ENCODE measurements around the gene MAPK11. TPM values are rescaled to one million over a fixed set of nuclear protein-coding genes. Genes with fewer than 3 reads are reported as not detected.

The MAPK11 gene
- total RNA-seq, 1 donor from 2014 or later: 33.2 TPM

DNA sequence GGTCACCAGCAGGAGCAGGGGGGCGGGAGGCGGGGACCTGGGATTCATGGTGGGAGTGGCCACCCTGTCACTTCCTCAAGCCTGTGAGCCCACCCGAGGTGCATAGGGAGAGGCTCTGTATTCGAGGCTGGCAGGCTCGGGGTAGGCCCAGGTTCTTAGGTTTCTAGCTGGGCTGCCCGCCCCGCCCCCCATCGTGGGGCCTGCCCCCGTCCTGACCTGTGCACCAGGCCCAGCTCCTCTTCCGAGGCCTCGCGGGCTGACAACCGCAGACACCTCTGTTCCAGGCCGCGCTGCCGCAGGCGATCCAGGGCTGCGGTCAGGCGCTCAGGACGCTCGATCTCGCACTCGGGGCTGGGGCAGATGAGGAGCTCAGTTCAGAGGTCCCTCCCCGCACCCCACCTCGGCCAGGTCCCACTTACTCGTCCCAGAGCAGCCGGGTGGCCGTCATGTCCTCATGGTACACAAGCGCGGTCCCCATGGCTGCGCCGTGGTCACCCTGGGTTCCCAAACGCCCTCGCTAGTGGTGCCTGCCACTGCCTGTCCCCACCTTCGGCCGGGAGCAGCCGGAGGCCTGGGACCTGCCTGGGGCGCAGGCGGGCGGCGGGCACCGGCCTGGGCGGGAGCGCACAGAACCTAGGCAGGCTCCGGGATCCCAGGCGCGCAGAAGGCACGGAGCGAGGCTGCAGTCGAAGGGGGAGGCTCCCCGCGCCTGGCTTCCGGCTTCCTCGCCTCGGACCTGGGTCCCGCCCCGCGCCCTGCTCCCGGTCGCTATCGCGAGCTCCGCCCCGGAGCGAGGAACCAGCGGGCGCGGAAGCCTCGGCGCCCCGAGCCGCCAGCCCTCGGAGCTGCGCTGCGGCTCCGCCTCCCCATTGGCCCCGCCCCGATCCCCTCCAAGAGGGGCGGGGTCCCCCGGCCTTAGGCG, 19.4 kb downstream of the MAPK11 start, which contains the start of gene HDAC10:
Gene HDAC10, minus strand, starts transcription at position 711 of the 922 bp plus-strand sequence. Its CDS starts 233 bp downstream, at position 478.
- intact Hi-C loops (cut with micrococcal nuclease): loop anchor here (1.0 kb wide), 1 partner anchor 19 kb away; the partner anchor contains the start of gene MAPK11

DNA sequence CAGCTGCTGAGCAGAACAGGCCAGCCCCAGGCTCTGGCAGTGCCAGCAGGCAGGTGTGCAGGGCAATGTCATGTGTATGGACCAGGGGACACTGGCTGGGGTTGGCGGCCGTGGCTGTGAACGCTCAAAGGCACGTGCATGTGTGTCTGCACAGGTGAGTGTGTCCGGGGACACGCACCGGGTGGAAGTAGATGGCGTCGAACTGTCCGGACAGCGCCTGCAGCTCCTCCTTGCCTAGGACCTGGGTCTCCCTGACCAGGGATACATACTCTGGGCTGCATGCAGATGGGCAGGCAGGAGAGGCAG, 20.0 kb downstream of the MAPK11 start:
- intact Hi-C loops (cut with micrococcal nuclease): no loop called here

DNA sequence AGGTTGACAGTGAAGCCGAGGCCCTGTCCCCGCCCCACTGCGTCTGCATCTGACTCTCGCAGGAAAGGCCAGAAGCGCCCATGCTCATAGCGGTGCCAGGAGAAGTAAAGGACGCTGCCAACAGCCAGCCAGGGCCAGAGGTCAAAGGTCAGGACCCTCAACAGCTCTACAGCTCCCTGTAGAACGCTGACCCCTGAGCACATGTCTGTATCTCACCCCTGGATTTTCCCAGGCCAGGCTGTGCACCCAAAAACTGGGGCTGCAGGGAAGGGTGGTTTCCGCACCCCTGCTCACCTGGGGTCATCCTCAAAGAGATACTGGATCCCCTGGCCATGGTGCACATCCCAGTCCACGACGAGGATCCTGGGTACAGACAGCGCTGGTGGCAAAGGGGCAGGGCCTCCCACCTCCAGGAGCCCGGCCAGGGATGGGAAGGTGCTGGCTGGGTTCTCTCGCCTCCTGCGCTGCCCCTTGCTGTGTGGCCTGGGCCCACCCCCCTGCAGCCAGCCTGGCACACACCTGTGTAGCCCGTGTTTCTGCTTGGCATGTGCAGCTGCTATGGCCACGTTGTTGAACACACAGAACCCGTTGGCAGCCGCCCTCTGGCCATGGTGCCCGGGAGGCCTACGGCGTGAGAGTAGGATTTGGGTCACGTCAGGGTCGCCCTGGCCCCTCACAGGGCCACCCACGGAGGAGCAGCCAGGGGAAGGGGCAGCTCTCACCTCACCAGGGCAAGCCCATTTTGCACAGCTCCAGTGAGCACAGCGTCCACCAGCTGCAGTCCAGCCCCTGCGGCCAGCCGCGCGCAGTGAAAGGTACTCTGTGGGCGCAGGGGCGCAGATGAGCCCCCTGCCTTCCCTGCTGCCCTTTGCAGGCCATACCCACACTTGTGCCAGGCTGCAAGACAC, 20.6 kb downstream of the MAPK11 start:
- intact Hi-C loops (cut with micrococcal nuclease): no loop called here

DNA sequence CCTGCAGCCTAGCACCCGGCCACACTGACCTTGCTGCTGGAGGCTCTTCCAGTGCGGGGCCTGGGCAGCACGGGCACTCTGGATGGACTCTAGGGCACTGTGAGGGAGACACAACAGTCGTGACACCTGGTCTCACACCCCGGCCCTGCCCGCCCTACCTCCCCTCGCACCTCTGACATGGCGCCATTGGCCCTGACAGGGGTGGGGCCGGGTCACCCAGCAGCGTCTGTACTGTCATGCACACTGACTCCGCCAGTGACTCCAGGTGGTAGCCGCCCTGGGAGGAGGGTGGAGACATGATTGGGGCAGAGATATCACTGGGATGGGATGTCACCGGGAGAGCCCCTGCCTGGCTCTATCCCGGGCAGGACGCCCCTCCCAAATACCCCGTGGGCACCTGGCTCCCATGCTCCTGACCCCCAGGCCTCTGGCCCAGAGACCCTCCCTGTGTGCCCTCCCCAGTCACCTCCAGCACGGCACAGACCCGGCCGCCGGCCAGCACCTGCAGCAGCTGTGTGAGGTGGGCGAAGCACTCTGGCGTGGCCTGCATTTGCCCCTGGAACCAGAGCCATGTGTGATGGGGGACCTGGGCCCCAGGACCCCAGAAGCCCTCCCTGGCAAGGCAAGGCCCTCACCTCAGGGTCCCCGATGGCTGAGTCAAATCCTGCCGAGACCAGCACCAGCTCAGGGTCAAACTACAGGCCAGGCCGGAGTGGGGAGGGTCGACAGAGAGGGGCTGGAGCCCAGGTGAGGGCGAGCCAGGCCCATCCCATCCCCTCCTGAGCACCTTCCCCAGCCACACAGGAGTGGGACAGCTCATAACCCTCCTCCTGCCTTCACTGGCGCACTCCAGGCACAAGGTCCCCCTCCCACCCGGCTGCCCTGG, 21.7 kb downstream of the MAPK11 start:
- intact Hi-C loops (cut with micrococcal nuclease): no loop called here

DNA sequence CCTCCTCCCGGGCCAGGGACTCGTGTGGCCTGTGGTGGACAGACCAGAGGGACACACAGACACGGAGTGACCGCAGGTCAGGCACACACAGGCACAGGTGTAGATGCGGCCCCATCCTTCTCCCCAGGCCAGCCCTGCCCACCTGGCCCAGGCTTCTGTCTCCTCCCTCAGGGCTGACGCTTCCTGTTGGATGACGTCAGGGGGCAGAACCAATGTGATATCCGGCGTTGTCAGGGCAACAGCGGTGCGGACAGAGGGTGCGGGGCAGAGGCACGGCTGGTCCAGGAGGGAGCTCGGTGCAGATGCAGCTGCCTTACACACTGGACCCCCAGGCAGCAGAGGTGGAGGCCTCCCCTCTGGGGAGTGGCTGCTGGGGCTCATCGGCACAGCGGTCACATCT, 22.4 kb downstream of the MAPK11 start:
- intact Hi-C loops (cut with micrococcal nuclease): no loop called here

DNA sequence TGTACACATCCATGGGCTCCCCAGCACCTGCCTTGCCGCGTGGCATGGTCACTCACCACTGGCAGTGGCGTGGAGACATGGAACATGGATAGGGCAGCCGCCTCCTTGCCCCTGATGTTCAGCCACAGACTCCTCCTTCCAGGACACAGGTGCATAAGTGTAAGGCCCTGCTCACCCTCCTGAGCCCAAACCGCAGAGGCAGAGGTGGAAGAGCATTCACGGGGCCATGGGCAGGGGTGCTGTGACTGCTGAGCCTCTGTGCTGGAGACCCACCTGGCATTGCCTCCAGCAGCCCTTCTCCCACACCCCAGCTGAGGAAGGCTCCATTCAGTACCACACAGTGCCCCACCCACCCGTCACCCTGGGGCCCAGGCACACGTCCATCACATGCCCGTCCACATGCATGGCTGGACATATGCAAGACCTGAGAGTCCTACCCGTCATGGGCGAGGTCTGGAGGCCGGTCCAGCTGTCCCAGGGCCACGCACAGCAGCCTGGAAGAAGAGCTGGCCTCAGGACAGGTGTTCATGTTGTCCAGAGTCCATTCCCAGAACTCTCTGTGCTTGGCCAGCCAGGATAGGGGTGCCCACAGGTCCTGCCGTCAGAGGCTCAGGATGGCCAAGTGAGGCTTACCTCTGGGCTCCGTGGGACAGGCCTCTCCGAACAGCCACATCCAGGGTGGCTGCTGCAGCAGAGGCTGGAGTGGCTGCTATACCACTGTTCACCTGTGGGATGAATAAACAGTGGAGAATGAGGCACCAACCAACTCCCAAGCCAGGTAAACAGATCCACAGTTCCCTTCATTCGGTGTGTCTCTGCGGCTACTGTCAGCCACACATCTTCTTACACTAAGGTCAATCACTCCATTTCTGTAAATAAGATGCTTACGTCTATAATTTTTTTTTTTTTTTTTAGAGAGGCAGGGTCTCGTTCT, 23.7 kb downstream of the MAPK11 start:
- intact Hi-C loops (cut with micrococcal nuclease): no loop called here

DNA sequence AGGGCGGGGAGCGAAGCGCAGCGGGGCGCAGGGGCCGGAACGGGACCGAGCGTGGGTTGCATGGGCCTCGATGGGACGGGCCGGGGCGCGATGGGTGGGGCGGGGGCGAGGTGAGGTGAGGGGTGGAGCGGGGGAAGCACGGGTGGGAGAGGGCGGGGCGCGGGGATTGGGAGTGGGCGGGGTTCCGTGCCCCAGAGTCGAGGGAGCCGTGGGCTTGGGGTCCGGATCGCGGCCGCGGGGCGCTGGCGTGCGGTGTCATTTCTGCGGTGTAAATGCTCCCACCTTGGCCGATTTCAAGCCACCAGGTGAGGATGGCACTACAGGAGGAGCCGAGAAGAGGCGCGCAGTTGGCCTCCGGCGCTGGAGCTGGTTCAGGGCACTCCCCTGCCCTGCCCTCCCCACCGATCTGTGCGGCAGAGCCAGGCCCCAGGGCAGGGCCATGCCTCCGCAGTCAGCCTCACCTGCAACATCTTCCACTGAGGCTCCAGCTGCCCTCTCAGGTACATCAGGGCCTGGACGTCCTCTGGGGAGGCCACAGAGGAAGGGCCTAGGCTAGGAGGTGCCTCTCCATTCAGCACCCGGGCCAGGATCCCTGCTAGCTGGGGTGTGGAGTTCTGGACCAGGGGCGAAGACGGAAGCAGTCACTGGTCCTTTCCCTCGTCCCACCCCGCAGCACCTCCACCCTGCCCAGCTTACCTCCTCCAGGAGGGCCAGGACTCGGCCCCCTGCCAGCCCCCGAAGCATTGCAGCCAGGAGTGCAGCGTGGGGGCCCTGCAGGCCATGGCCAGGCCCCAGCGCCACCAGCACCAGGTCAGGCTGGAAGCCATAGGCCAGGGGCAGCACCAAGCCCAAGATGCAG, 24.7 kb downstream of the MAPK11 start:
- intact Hi-C loops (cut with micrococcal nuclease): loop anchor here (1.0 to 2.0 kb wide), 8 partner anchors 25 to 393 kb away; partner anchors contain the start of genes MAPK11, PPP6R2, SELENOO and SYCE3

DNA sequence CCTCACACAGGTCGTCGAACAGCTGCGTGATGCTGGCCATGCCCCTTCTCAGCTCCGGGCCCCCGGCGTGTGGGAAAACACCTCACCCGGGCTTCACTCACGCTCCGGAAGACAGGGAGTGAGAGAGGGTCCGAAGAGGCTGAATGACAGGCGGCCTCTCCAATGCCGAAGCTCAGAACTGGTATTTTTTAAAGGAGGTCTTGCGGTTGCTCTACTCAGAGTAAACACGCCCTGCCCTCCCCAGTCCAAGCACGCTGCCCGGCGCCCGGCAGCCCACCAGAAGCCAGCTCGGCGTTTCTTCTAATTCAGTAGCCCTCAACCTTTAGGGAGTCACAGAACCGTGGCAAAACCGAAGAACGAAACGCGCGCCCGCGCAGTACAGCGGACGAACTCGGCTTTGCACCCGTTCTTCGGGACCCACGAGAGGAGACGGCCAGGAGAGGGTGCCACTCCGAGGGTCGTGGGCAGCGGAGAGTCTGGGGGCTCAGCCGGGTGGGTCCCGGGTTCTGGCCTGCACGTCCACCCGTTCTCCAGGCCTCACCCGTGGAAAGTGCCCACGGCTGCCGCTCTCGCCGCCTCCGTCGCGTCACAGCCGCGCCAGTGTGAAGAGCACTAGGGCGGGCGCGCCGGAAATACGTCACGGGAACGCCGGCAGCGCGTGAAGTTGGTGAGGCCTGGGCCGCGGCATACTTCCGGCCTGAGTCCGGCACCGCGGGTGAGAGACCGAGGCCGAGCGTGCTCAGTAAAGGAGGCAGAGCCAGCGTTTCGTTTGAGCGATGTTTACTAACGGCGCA, 25.6 kb downstream of the MAPK11 start, which contains the start of gene TUBGCP6:
Gene TUBGCP6, minus strand, starts transcription at position 604 of the 794 bp plus-strand sequence. Its CDS starts 564 bp downstream, at position 40.
- intact Hi-C loops (cut with micrococcal nuclease): loop anchor here (1.0 to 5.0 kb wide), 10 partner anchors 8 to 392 kb away; partner anchors contain the start of genes MAPK11, PPP6R2, SCO2 and SELENOO

DNA sequence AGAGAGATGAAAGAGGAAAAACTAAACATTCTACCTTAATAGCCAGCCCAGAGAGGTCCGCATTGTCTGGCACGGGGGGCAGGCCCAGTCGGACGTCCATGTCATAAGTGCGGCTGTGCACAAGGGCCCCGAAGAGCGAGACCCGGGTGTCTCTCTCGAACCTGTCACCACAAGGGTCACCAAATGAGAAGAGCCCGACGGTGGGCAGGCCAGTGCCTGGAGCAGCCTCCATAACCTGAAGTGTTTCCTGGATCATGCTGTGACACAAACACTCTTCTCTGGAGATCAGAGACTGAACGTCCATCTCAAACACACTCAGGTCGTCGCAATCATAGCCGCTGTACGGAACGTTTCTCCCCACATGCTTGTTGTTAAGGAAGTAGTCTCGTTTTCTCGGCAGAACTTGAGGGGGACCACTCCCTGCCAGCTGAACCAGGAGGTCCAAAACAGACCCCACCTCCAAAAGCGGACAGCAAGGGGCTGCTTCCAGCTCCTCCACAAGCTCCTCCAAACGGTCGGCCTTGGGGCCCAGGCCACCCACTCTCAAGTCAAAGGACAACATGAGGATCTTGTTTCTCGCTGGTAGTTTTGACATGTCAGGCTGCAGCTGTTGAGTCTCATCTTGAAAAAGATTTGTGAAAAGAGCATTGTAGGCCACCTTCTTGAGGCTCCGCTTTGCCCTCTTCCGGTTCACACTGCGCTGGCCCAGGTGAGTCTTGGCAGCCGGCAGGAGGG, 26.3 kb downstream of the MAPK11 start:
- intact Hi-C loops (cut with micrococcal nuclease): loop anchor here (1.0 to 5.0 kb wide), 6 partner anchors 8 to 391 kb away; partner anchors contain the start of genes SCO2, SELENOO and ZBED4

DNA sequence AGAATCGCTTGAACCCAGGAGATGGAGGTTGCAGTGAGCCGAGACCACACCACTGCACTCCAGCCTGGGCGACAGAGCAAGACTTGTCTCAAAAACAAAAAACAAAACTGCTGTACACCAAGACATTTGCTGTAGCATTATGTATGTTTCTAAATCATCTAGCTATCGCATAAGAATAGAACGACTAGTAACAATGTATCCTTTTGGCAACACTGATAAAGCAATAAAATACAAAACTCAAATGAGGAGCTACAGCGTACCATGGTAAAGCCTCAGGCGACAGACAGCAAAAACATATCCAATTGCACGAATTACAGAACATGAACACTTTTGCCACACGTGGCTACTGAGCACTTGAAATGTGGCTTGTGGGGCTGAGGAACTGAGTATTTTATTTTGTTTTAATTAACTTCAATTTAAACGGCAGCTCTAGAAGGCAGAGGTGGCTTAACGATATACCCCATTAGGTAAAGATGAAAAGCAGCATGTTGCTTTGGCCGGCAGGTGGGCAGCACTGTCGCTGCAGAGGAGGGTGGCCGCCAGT, 27.7 kb downstream of the MAPK11 start:
- intact Hi-C loops (cut with micrococcal nuclease): loop anchor here (5.0 kb wide), 1 partner anchor 285 kb away; the partner anchor contains the start of gene SCO2

DNA sequence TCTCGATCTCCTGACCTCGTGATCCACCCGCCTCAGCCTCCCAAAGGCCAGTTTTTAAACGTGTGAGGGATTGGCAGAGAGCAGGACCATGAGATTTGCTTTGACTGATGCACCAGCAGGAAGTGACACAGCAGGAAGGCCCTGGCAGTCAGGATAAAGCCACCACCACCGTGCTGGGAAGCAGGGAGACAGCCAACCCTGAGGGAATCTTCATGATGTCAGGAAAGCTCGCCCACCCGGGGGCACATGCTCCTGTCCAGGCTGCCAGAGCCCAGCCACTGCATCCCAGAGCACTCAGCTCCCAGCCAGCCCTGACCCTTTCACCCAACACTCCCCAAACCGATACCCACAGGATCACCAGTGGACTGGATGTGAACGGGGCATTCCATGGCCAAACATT, 31.4 kb downstream of the MAPK11 start:
- intact Hi-C loops (cut with micrococcal nuclease): no loop called here

DNA sequence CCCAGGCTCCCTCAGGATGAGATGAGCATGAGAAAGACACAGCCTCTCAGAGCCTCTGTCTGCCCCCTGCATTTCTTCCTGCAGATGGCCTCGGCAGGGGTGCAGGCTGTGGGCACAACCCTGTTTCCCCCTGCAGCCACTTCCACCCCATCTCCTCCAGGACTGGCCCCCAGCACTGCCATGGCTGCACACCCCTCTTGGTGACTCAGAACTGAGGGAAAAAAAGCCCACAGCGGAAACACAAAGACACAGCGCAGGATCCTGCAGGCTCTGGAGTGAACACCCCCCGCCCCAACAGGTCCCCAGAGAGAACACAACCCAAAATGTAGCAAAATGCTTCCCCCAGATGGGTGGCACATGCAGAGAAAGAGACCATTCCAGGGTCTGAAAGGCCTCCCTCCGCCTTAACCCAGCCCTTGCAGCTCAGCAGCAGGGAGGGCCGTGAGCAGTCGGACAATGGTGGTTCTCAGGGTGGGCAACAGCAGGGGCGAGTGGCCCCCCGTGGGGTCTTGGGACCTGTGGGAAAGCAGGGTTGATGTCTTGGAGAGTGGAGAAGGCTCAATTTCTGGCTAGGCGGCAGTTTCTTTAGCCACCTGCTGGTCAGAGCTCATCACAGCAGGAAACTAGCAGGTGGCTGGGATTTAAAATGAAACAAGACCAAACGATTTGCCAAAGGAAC, 33.3 kb downstream of the MAPK11 start:
- intact Hi-C loops (cut with micrococcal nuclease): loop anchor here (1.0 kb wide), 1 partner anchor 88 kb away; no protein-coding TSS in a partner anchor

DNA sequence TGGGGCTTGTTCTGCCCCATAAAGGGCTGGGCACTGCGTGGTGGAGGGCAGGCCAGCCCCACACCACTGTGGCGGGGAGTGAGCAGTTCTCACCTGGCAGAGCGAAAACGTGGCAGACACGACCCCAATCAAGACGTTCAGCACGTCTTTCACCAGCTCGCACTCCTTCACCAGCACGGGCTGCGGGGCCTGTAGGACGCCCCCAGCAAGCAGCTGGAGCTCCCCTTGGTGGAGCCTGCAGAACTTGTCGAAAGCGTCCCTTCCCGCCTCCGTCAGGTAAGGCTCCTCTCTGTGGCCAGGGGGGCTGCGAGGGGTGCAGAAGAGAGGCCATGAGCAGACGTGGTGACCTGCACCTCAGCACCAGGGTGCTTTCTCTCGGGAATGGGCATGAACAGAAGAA, 37.0 kb downstream of the MAPK11 start:
- intact Hi-C loops (cut with micrococcal nuclease): no loop called here

DNA sequence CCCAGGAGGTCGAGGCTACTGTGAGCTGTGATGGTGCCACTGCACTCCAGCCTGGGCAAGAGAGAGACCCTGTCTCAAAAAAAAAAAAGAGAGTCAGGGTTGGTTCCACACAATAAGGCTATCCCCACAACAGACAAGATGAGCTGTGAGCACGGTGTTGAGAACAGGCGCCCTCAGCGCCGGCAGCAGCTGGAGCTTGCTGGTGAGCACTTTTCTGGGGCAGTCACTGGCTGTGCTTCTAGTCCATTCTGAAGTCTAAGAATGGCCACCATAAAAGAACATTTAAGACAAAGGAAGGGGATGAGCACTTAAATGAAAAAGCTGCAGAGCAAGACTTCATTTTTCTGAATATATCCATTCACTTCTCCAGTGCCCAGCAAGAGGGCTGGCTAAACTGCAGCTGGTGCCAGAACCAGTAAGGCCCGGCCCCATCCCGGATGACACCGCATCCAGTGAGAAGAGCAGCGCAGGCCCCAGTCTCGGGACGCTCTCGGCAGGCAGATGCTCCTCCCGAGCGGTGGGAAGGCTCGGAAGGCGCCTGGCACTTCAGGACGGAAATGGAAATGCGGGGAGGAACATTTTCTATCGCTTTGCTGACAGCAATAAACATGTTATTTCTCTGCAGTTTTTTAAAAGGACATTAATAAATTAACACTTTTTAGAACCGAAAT, 37.6 kb downstream of the MAPK11 start:
- intact Hi-C loops (cut with micrococcal nuclease): no loop called here

DNA sequence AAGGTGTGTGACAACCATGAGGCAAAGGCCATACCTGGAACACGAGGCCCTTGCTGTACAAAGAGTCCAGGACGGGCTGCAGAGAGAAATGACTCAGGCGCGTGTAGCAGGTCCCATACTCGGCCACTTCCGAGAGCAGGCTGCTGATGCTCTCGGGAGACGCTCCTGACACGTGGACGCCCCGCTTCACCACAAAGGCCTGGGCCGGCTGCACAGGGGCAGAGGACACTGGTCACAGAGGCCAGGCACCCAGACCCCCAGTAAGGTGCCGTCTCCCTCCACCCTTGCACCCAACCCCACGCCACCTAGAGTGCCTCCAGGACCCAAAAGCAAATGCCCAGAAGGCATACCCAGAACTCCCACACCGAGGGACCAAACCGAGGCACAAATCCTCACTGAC, 40.8 kb downstream of the MAPK11 start:
- intact Hi-C loops (cut with micrococcal nuclease): no loop called here

Data from T-helper 1 cell treated with Interleukin-12 subunit alpha and Interleukin-12 subunit beta and Interleukin-4 antibody, amounts not matched to agents 30 ng/mL and 1 ng/mL, for 36 hours (primary cell).